ENCODE measurements around the gene CBARP. TPM values are rescaled to one million over a fixed set of nuclear protein-coding genes. Genes with fewer than 3 reads are reported as not detected.

The CBARP gene
- total and polyA plus RNA-seq, 9 of the 15 experiments (the other 6 are each of a cell fraction or from before 2014, with no cell fraction given), result 0.03 to 8.9 (median 1.2) TPM; not detected in 1

DNA sequence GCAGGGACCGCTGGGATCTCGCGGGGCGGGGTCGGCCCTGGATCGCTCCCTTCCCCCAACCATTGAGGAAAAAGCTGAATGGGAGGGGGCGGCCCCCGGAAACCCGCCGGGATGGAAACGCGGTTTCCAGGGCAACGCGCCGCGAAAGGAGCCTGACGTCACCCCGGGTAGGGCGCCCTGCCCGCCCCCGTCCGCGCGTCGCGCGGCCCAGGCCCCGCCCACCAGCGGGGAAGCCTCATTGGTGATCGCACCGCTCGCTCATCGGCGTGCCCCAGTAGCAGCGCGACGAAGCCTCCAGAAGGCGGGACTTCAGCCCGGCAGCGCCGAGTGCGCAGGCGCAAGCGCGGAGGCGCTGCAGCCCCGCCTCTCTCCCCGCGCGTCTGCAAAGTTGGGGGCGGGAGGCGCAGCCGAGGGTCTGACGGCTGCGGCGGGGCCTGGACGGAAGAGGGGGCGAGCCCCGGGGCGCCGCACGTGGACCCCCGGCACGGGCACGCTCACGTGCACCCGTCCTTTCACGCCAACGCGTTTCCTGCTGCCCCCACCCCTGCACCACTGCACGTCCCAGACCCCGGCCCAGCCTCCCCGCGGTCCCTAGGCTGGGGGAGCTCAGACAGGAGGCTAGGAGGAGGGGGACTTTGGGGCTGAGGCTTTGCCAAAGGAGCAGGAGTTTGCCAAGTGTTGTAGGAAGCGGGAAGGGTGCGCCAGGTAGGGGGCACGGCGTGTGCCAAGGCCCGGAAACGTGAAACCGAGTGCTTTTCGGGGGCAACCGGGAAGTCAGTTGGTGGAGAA lies 23.1 kb upstream of the CBARP start (continued):
- TF ChIP-seq, protein P1, sequence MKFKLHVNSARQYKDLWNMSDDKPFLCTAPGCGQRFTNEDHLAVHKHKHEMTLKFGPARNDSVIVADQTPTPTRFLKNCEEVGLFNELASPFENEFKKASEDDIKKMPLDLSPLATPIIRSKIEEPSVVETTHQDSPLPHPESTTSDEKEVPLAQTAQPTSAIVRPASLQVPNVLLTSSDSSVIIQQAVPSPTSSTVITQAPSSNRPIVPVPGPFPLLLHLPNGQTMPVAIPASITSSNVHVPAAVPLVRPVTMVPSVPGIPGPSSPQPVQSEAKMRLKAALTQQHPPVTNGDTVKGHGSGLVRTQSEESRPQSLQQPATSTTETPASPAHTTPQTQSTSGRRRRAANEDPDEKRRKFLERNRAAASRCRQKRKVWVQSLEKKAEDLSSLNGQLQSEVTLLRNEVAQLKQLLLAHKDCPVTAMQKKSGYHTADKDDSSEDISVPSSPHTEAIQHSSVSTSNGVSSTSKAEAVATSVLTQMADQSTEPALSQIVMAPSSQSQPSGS (CRISPR knock-in tag; IDR thresholded peaks at IDR 0.05), result peak; percentile 84
- TF ChIP-seq GATAD2A (IDR thresholded peaks at IDR 0.05) (no peak), ZC3H4 (CRISPR knock-in tag; IDR thresholded peaks at IDR 0.05; ENCODE audit: borderline replicate concordance) (peak; percentile 83; the same call in 1 of the 2 replicates), RFX1 (IDR thresholded peaks at IDR 0.05) (peak; percentile 93), DMBX1 (CRISPR knock-in tag; IDR thresholded peaks at IDR 0.05; ENCODE audit: borderline replicate concordance) (no peak), XRCC3 (IDR thresholded peaks at IDR 0.05) (no peak), PHF8 (IDR thresholded peaks at IDR 0.05; ENCODE audit: borderline replicate concordance, low read length) (peak; percentile 45; the same call in 1 of the 2 replicates), ZNF121 (CRISPR knock-in tag; conservative IDR thresholded peaks at IDR 0.05) (no peak), ZNF75A (CRISPR knock-in tag; IDR thresholded peaks at IDR 0.05) (no peak), NFYB (IDR thresholded peaks at IDR 0.05; ENCODE audit: extremely low read depth, insufficient read length) (peak; percentile 92), ZBED1 (IDR thresholded peaks at IDR 0.05) (no peak), ASH1L (IDR thresholded peaks at IDR 0.05; ENCODE audit: borderline replicate concordance, low read depth, partially characterized antibody) (peak; percentile 65), MEF2A (IDR thresholded peaks at IDR 0.05; ENCODE audit: control insufficient read depth, low read depth, low read length) (peak; percentile 72), CBFA2T3 (IDR thresholded peaks at IDR 0.05) (no peak), LCOR (CRISPR knock-in tag; IDR thresholded peaks at IDR 0.05) (0 out of 2 replicates have a peak, but pooled peaks have one; percentile 22), SMARCC2 (IDR thresholded peaks at IDR 0.05; ENCODE audit: low read depth) (no peak), MTA3 (IDR thresholded peaks at IDR 0.05; ENCODE audit: borderline replicate concordance) (peak; percentile 19; the same call in 1 of the 2 replicates)
- TF ChIP-seq, protein P2, sequence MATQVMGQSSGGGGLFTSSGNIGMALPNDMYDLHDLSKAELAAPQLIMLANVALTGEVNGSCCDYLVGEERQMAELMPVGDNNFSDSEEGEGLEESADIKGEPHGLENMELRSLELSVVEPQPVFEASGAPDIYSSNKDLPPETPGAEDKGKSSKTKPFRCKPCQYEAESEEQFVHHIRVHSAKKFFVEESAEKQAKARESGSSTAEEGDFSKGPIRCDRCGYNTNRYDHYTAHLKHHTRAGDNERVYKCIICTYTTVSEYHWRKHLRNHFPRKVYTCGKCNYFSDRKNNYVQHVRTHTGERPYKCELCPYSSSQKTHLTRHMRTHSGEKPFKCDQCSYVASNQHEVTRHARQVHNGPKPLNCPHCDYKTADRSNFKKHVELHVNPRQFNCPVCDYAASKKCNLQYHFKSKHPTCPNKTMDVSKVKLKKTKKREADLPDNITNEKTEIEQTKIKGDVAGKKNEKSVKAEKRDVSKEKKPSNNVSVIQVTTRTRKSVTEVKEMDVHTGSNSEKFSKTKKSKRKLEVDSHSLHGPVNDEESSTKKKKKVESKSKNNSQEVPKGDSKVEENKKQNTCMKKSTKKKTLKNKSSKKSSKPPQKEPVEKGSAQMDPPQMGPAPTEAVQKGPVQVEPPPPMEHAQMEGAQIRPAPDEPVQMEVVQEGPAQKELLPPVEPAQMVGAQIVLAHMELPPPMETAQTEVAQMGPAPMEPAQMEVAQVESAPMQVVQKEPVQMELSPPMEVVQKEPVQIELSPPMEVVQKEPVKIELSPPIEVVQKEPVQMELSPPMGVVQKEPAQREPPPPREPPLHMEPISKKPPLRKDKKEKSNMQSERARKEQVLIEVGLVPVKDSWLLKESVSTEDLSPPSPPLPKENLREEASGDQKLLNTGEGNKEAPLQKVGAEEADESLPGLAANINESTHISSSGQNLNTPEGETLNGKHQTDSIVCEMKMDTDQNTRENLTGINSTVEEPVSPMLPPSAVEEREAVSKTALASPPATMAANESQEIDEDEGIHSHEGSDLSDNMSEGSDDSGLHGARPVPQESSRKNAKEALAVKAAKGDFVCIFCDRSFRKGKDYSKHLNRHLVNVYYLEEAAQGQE (IDR thresholded peaks at IDR 0.05; ENCODE audit: borderline replicate concordance), result no peak
- TF ChIP-seq, protein P2 (CRISPR knock-in tag; IDR thresholded peaks at IDR 0.05; ENCODE audit: low read depth), result 0 out of 2 replicates have a peak, but pooled peaks have one; percentile 18

Data from K562 (cell line).